Measurements from ENCODE around the gene MYRIP. TPM values are rescaled to one million over a fixed set of nuclear protein-coding genes. Genes with fewer than 3 reads are reported as not detected.

Gene MYRIP
- total RNA-seq, 3 donors from 2014 or later (not counting 1 experiment from before 2014, with no cell fraction given): not detected

DNA sequence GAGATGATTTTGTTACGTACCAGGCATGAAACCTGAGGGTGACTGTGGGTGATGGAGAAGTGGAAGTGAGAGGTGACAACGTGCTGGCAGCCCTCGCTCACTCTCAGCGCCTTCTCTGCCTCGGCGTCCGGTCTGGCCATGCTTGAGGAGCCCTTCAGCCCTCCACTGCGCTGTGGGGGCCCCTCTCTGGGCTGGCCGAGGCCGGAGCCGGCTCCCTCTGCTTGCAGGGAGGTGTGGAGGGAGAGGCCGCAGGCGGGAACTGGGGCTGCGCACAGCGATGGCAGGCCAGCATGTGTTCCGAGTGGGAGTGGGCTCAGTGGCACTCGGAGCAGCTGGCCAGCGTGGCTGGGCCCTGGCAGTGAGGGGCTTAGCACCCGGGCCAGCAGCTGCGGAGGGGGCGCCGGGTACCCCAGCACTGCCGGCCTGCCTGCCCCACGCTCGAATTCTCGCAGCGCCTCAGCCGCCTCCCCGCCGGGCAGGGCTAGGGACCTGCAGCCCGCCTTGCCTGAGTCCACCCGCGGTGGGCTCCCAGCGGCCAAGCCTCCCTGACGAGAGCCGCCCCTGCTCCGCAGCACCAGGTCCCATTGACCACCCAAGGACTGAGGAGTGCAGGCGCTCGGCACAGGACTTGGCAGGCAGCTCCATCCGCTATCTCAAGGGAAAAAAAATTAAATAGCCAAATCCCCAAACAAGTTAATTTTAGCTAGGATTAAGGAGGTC, 29.7 kb upstream of the MYRIP start:
- Histone ChIP-seq H3K27ac (ENCODE audit: low read length) (no peak overlapping the region), H3K27me3 (ENCODE audit: control insufficient read depth, insufficient read depth, low read length) (no peaks in the 10 kb centered on the region), H3K4me3 (ENCODE audit: low read length) (no peak overlapping the region), H3K36me3 (ENCODE audit: control insufficient read depth, insufficient read depth, low read length) (no peaks in the 10 kb centered on the region), H3K9me3 (ENCODE audit: control insufficient read depth, insufficient read depth, low read length) (no peaks in the 10 kb centered on the region), H3K4me1 (ENCODE audit: control insufficient read depth, insufficient read depth, low read length) (no peaks in the 10 kb centered on the region)
- no peaks in the 10 kb centered on the region for H3K4me1 Mint-ChIP-seq
- 94% methylated on average over 40 of the region's 40 CpGs for WGBS (ENCODE audit: insufficient coverage)
- DNase-seq (no peak), ATAC-seq (no peak)
- H3K4me3 Mint-ChIP-seq: no peak overlapping the region
- peaks cover 0 to 2% of the 10 kb centered on the region in 2 donors for H3K9me3 Mint-ChIP-seq
- intact Hi-C loops (cut with micrococcal nuclease): no loop called here
- TF ChIP-seq, protein P1, sequence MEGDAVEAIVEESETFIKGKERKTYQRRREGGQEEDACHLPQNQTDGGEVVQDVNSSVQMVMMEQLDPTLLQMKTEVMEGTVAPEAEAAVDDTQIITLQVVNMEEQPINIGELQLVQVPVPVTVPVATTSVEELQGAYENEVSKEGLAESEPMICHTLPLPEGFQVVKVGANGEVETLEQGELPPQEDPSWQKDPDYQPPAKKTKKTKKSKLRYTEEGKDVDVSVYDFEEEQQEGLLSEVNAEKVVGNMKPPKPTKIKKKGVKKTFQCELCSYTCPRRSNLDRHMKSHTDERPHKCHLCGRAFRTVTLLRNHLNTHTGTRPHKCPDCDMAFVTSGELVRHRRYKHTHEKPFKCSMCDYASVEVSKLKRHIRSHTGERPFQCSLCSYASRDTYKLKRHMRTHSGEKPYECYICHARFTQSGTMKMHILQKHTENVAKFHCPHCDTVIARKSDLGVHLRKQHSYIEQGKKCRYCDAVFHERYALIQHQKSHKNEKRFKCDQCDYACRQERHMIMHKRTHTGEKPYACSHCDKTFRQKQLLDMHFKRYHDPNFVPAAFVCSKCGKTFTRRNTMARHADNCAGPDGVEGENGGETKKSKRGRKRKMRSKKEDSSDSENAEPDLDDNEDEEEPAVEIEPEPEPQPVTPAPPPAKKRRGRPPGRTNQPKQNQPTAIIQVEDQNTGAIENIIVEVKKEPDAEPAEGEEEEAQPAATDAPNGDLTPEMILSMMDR (IDR thresholded peaks at IDR 0.05): no peak
- H3K27me3 Mint-ChIP-seq (ENCODE audit: low read depth in 2 of 2): peaks cover 14 to 23% of the 10 kb centered on the region in 2 donors
- H3K36me3 Mint-ChIP-seq: no peaks in the 10 kb centered on the region
- no peak overlapping the region for H3K27ac Mint-ChIP-seq

- TF ChIP-seq, protein P1 (IDR thresholded peaks at IDR 0.05): no peak
- ATAC-seq: no peak
- H3K4me1 ChIP-seq (ENCODE audit: control insufficient read depth, insufficient read depth, low read length): no peaks in the 10 kb centered on the region
- no peak overlapping the region for H3K27ac Mint-ChIP-seq
- DNase-seq: no peak
- H3K36me3 Mint-ChIP-seq: no peaks in the 10 kb centered on the region
- intact Hi-C loops (cut with micrococcal nuclease): no loop called here
- H3K36me3 ChIP-seq (ENCODE audit: control insufficient read depth, insufficient read depth, low read length): no peaks in the 10 kb centered on the region
- H3K27me3 Mint-ChIP-seq (ENCODE audit: low read depth in 2 of 2): peaks cover 14 to 23% of the 10 kb centered on the region in 2 donors
- H3K27ac ChIP-seq (ENCODE audit: low read length): no peak overlapping the region
- WGBS (ENCODE audit: insufficient coverage): 64% methylated on average over 3 of the region's 4 CpGs
- H3K4me3 ChIP-seq (ENCODE audit: low read length): no peak overlapping the region
- no peaks in the 10 kb centered on the region for H3K27me3 ChIP-seq (ENCODE audit: control insufficient read depth, insufficient read depth, low read length)
- no peaks in the 10 kb centered on the region for H3K9me3 ChIP-seq (ENCODE audit: control insufficient read depth, insufficient read depth, low read length)
- peaks cover 0 to 2% of the 10 kb centered on the region in 2 donors for H3K9me3 Mint-ChIP-seq
- no peak overlapping the region for H3K4me3 Mint-ChIP-seq
- no peaks in the 10 kb centered on the region for H3K4me1 Mint-ChIP-seq
These were observed 29.1 kb upstream of the MYRIP start for GRCh38 chr3:39780352-39780751.

- Histone ChIP-seq H3K36me3 (ENCODE audit: control insufficient read depth, insufficient read depth, low read length) (no peaks in the 10 kb centered on the region), H3K27ac (ENCODE audit: low read length) (no peak overlapping the region), H3K27me3 (ENCODE audit: control insufficient read depth, insufficient read depth, low read length) (no peaks in the 10 kb centered on the region), H3K4me1 (ENCODE audit: control insufficient read depth, insufficient read depth, low read length) (no peaks in the 10 kb centered on the region), H3K9me3 (ENCODE audit: control insufficient read depth, insufficient read depth, low read length) (no peaks in the 10 kb centered on the region), H3K4me3 (ENCODE audit: low read length) (no peak overlapping the region)
- intact Hi-C loops (cut with micrococcal nuclease): no loop called here
- Mint-ChIP-seq H3K9me3 (peaks cover 0 to 2% of the 10 kb centered on the region in 2 donors), H3K36me3 (no peaks in the 10 kb centered on the region), H3K27me3 (ENCODE audit: low read depth in 2 of 2) (peaks cover 14 to 23% of the 10 kb centered on the region in 2 donors), H3K4me1 (no peaks in the 10 kb centered on the region), H3K4me3 (no peak overlapping the region), H3K27ac (no peak overlapping the region)
- DNase-seq: no peak
- TF ChIP-seq, protein P1 (IDR thresholded peaks at IDR 0.05): no peak
- ATAC-seq: no peak
- 75% methylated on average over 1 of the region's 1 CpG for WGBS (ENCODE audit: insufficient coverage)
These were observed 28.4 kb upstream of the MYRIP start for GRCh38 chr3:39781025-39781424.

- TF ChIP-seq, protein P1 (IDR thresholded peaks at IDR 0.05): no peak
- 77% methylated on average over 3 of the region's 3 CpGs for WGBS (ENCODE audit: insufficient coverage)
- no peaks in the 10 kb centered on the region for H3K4me1 ChIP-seq (ENCODE audit: control insufficient read depth, insufficient read depth, low read length)
These were observed 27.8 kb upstream of the MYRIP start for GRCh38 chr3:39781632-39782031.

More at GRCh38 chr3:39781632-39782031, 27.8 kb upstream of the MYRIP start:
- ATAC-seq (no peak), DNase-seq (no peak)
- intact Hi-C loops (cut with micrococcal nuclease): no loop called here
- Mint-ChIP-seq H3K27ac (no peak overlapping the region), H3K4me3 (no peak overlapping the region), H3K36me3 (no peaks in the 10 kb centered on the region), H3K27me3 (ENCODE audit: low read depth in 2 of 2) (peaks cover 14 to 26% of the 10 kb centered on the region in 2 donors), H3K4me1 (no peaks in the 10 kb centered on the region), H3K9me3 (peaks cover 0 to 2% of the 10 kb centered on the region in 2 donors)
- no peaks in the 10 kb centered on the region for H3K27me3 ChIP-seq (ENCODE audit: control insufficient read depth, insufficient read depth, low read length)
- H3K27ac ChIP-seq (ENCODE audit: low read length): no peak overlapping the region
- H3K9me3 ChIP-seq (ENCODE audit: control insufficient read depth, insufficient read depth, low read length): no peaks in the 10 kb centered on the region
- H3K4me3 ChIP-seq (ENCODE audit: low read length): no peak overlapping the region
- H3K36me3 ChIP-seq (ENCODE audit: control insufficient read depth, insufficient read depth, low read length): no peaks in the 10 kb centered on the region
